ENCODE results near the gene GSTT4.
A peak's percentile ranks its signal among the peaks of the same experiment; 100 is the strongest.
"Not testable (repeated sequence)": the region's sequence is repeated elsewhere in the genome, so short reads cannot be mapped to it uniquely, and the experiment has no call there.

GSTT4 gene

DNA sequence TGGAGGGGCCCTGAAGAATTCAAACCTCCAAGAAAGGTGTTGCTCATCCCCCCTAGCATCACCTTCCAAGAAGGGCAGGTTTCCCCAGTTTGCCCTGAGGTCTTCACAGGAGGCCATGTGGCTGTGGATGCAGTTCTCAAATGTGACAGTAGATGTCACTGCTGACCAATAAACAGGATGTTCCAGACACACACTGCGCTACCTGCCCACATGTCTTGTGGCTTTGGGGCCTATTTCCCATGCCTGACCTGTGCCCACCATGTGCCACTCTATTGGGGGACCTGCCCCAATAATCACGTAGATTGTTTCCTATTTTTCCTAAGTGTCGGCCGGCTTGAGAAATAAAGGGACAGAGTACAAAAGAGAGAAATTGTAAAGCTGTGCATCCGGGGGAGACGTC, 20.8 kb downstream of the GSTT4 start:
- peak; percentile 60 for DNase-seq

DNA sequence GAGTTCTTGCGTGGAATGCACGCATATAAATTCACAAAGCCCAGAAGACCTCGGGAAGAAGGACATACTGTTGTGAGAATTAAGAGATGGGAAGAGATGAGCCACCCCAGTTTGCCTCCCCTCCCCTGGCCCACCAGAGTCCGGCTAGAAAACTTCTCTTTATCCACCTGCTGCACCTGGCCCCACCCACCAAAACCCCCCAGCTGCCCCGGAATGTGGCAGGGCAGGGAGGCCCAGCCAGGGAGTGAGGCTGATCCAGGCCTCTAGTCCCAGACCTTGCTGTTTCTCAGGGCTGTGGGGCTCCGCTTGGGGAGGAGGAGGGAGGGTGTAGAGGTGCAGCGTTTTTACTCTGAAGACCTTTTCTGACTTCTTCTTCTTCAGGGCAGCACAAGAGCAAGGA, 24.7 kb downstream of the GSTT4 start:
- not testable (repeated sequence) for DNase-seq

DNA sequence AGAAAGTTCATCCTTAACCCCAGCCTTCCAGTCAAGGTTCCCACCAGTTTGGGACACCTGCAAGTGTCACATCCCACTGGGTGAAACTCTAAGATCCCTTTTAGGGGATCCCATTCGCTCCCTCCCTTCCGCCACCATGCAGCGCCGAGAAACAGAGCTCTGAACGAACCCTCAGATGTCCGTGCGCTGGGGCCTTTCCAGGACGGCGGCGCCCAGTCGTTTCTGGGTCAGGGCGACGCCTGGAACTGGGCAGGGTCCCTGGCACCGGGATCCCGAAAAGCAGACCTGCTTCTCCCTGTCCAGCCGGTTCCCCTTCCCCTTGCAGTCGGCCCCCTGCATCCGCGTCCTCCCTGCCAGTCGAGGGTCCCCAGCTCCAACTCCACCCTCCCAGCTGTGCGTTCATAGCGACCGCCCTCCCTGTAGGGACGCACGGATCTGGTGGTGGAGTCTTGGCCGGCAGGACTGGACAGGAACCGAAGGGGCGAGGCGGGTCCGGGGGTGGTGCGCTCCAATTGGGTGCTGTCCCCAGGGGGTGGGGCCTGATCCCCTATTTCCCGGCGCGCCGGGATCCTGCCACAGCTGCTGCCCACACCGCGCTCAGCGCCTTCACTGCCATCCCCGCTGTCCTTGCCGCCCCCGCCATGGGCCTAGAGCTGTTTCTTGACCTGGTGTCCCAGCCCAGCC, 25.6 kb downstream of the GSTT4 start, which contains the start of gene GSTT2:
GSTT2 (plus strand) TSS at position 578 of the 684 bp plus-strand sequence.
- not testable (repeated sequence) for DNase-seq

DNA sequence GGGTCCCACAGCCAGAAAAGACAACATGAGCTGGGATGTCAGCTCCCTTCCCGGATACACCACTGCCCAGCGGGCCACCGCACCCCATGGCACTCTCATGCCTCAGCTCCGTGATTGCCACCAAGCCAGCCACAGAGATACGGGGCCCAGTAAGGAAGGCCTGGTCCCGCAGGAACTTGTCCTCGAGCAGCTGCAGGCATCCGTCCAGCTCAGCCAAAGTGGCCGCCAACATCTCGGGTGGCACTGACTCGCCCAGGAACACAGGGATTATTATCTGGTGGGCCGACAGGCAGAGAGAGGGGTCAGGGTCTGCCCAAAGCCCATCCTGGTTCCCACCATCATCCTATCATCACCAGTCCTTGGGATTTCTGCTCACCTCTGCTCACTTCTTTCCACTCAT, 27.9 kb downstream of the GSTT4 start:
- DNase-seq, result not testable (repeated sequence)

DNA sequence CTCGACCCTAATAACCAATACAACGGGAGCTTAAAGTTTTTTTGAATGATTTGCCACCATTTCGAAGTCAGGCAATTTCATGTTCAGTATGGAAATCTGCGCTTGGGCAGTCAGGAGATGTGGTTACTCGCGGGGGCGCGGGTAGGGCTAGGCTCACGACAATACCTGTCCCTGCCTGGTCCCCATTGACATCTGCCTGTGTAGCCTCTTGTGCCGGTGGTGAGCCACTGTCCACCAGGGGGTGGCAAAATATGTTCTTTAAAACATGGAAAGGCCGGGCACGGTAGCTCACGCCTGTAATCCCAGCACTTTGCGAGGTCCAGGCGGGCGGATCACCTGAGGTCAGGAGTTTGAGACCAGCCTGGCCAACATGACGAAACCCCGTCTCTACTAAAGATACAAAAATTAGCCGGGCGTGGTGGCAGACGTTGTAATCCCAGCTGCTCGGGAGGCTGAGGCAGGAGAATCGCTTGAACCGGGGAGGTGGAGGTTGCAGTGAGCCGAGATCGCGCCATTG, 30.4 kb downstream of the GSTT4 start:
- not testable (repeated sequence) for DNase-seq

DNA sequence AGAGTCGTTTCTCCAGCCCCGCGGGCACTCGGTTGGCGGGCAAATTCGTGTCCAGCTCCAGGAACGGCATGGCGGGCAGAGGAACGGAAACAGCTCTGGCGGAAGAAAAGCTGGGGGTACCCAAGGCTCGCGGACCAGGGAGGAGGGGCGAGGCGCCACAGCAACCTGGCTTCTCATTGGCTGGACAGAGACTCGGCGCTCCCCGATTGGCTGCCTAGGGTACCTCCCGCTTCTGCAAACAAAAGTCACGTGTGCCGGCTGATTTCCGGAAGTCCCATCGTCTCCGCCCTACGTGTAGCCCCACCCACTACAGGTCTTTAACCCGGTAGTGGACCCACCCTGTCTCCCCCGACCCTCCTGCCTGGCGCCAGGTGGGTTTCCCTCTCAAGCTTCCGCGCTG, 30.9 kb downstream of the GSTT4 start, which contains the start of gene DDT:
DDT (minus strand) TSS at position 97 of the 400 bp plus-strand sequence; CDS start at position 70, 27 bp downstream.
- not testable (repeated sequence) for DNase-seq

DNA sequence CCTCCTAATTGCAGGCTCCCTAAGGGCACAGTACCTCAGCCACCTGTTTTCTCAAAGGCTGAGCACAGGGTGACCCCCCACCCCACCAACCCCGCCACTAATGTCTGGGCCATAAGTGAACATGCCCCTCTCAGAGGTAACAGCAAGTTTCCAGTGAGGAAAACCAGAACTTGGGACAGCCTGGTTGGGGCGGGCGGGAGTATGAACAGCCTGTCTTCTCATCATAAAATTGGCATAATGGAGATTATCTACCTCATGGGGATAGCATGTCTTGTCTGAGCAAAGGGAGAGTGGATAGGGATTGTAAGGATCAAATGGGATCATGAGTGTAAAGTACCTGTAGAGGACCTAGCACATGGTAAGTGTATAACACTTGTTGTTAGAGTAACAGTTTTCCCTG, 33.3 kb downstream of the GSTT4 start:
- DNase-seq, result not testable (repeated sequence)

DNA sequence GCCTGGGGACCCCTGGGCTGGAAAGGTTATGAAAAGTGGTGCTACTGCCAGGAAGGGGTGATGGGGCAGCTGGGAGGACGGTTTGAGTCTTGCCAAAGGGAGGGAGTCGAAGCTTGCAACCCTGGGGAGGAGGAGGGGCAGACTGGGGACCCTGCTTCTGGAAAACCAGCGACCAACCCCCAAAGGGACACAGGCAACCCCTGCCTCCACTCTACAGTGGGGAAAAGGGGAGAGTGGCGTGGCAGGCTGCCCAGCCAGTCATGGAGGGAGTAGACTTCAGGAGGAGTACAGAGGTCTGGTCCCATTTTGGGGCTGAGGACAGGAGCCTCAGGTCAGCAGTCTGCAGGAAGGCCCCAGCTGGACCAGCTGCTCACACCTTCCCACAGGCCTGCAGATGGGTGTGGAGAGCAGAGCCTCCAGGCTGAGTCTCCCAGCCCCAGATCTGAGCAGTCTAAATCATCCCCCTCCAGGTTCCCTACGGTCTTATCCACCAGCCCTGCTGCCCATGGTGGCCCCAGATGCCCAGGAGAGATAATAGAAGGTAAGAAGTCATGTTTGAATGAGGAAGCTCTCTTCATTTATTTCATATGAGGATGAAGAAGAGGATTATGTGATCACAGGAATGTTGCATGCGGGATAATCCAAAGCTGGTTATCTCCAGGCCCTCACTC, 34.3 kb downstream of the GSTT4 start:
- no peak for DNase-seq

DNA sequence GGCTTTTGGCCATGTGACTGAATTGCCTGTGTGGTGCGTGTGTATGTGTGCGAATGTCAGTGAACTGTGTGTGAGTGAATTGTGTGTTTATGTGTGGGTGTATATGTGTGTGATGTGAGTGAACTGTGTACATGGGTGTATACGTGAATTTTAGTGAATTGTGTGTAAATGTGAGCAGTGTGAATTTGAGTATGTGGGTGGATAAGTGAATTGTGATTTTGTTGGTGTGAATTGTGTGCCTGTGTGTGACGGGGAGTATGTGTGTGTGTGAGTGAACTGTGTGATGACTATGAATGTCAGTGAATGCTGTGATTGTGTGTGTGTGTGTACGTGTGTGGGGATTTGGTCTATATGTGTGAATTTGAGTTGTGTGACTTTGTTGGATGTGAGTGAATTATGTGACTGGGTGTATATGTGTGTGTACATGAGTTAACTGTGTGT, 35.0 kb downstream of the GSTT4 start:
- DNase-seq, result no peak

DNA sequence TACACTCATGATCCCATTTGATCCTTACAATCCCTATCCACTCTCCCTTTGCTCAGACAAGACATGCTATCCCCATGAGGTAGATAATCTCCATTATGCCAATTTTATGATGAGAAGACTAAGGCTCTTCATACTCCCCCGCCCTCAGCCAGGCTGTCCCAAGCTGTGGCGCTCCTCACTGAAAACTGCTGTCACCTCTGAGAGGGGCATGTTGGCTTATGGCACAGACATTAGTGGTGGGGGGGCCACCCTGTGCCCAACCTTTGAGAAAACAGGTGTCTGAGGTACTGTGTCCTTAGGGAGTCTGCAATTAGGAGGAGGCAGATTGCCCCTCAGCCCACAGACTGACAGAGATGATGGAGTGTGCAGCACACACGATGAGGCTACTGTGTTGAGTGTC, 36.2 kb downstream of the GSTT4 start:
- no peak for DNase-seq

DNA sequence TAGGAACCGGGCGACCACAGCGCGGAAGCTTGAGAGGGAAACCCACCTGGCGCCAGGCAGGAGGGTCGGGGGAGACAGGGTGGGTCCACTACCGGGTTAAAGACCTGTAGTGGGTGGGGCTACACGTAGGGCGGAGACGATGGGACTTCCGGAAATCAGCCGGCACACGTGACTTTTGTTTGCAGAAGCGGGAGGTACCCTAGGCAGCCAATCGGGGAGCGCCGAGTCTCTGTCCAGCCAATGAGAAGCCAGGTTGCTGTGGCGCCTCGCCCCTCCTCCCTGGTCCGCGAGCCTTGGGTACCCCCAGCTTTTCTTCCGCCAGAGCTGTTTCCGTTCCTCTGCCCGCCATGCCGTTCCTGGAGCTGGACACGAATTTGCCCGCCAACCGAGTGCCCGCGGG, 38.7 kb downstream of the GSTT4 start, which contains the start of gene DDTL:
DDTL (plus strand) TSS at position 321 of the 400 bp plus-strand sequence; CDS start at position 348, 27 bp downstream.
- not testable (repeated sequence) for DNase-seq

DNA sequence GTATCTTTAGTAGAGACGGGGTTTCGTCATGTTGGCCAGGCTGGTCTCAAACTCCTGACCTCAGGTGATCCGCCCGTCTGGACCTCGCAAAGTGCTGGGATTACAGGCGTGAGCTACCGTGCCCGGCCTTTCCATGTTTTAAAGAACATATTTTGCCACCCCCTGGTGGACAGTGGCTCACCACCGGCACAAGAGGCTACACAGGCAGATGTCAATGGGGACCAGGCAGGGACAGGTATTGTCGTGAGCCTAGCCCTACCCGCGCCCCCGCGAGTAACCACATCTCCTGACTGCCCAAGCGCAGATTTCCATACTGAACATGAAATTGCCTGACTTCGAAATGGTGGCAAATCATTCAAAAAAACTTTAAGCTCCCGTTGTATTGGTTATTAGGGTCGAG, 39.2 kb downstream of the GSTT4 start:
- not testable (repeated sequence) for DNase-seq

DNA sequence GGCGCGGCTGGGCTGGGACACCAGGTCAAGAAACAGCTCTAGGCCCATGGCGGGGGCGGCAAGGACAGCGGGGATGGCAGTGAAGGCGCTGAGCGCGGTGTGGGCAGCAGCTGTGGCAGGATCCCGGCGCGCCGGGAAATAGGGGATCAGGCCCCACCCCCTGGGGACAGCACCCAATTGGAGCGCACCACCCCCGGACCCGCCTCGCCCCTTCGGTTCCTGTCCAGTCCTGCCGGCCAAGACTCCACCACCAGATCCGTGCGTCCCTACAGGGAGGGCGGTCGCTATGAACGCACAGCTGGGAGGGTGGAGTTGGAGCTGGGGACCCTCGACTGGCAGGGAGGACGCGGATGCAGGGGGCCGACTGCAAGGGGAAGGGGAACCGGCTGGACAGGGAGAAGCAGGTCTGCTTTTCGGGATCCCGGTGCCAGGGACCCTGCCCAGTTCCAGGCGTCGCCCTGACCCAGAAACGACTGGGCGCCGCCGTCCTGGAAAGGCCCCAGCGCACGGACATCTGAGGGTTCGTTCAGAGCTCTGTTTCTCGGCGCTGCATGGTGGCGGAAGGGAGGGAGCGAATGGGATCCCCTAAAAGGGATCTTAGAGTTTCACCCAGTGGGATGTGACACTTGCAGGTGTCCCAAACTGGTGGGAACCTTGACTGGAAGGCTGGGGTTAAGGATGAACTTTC, 44.0 kb downstream of the GSTT4 start, which contains the start of gene GSTT2B:
GSTT2B (minus strand) TSS at position 112 of the 688 bp plus-strand sequence; CDS start at position 48, 64 bp downstream.
- DNase-seq, result not testable (repeated sequence)

DNA sequence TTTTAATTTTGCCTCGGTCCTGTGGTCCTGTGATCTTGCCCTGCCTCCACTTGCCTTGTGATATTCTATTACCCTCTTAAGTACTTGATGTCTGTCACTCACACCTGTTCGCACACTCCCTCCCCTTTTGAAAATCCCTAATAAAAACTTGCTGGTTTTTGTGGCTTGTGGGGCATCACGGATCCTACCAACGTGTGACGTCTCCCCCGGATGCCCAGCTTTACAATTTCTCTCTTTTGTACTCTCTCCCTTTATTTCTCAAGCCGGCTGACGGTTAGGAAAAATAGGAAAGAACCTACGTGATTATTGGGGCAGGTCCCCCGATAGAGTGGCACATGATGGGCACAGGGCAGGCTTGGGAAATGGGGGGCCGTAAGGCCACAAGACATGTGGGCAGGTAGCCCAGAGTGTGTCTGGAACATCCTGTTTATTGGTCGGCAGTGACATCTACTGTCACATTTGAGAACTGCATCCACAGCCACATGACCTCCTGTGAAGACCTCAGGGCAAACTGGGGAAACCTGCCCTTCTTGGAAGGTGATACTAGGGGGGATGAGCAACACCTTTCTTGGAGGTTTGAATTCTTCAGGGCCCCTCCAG, 48.9 kb downstream of the GSTT4 start:
- DNase-seq, result peak; percentile 82

DNA sequence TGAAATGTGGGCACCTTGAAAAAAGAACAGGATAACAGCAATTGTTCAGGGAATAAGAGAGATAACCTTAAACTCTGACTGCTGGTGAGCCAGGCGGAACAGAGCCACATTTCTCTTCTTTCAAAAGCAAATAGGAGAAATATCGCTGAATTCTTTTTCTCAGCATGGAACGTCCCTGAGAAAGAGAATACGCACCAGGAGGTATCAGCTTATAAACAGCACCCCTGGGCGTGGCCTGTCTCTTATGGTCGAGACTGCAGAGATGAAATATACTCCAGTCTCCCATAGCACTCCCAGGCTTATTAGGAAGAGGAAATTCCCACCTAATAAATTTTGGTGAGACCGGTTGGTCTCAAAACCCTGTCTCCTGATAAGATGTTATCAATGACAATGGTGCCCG, 49.4 kb downstream of the GSTT4 start:
- not testable (repeated sequence) for DNase-seq

DNA sequence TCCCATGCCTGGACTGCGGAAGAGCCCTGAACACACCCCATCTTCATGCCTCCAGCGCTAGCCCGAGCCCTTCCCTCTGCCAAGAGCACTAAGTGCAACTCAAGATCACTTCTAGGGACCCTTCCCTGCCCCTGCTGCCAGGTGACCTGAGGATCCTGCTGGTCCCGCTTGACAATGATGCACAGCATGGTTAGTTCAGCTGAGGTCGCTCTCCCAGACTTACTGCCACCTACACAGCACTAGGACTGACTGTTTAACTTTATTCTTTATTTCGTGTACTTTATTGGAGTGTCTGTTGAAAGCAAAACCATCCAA, 50.3 kb downstream of the GSTT4 start:
- not testable (repeated sequence) for DNase-seq

DNA sequence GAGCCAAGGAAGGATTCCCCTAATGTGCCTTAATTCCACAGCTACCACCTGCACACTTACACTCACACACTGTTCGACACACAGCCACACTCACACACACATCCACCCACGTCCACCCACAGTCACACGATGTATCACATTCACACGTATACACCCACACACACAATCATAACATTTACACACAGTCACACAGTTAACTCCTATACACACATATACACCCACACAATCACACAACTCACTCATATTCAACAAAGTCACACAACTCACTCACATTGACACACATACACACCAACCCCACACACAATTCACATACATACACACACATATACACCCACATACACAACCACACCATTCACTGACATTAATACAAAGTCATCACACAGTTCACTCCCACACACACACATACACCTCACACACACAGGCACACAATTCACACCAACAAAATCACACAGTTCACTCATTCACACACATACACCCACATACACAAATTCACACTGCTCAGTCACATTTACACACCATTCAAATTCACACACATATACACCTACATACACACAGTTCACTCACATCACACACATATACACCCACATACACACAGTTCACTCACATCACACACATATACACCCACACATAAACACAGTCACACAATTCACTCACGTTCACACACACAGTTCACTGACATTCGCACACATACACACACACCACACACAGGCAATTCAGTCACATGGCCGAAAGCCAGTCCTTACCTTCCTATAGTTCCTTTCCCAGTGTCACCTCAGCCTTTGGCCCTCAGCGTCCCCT, 50.9 kb downstream of the GSTT4 start:
- not testable (repeated sequence) for DNase-seq

DNA sequence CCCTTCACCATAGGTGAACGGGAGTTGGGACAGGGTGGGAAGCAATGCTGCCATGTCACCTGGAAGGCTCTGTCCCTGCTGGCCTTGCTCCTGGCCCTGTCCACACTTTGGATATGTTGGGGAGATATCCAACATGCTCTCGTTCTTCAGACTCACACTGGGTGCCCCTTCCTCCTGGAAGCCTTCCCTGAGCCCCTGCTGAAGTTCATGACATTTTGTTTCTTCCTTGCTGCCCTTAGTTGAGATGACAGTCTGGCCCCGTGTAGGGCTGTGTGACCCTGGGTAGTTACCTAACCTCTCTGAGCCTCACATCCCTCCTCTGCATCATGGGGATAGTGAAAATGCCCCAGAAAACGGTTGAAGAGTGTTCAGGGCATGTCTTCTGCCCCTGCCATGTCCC, 51.8 kb downstream of the GSTT4 start:
- DNase-seq, result not testable (repeated sequence)

DNA sequence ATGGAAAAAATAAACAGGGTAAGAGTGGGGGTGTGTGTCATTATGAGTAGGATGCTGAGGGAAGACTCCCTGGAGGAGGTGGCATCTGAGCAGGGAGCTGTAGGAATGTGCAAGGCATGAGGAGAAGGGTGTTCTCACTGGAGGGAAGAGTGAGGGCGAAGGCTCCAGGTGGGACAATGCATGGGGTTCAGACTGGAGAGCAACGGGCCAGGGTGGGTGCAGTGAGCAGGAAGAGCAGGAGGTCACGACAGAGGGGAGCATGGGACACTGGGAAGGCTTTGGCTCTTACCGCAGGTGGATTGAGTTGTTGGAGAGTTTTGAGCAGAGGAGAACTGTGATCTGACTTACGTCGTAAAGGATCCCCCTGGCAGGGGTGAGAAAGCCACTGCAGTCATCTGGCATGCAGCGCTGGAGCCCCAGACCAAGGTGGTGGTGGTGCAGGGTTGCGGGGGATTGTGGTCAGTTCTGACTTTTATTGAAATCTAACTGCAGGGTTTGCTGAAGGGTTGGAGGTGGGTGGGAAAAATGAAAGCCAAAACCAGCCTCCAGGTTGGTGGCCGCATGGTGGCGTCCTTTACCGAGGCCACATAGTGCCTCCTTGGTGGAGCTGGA, 52.4 kb downstream of the GSTT4 start:
- not testable (repeated sequence) for DNase-seq

DNA sequence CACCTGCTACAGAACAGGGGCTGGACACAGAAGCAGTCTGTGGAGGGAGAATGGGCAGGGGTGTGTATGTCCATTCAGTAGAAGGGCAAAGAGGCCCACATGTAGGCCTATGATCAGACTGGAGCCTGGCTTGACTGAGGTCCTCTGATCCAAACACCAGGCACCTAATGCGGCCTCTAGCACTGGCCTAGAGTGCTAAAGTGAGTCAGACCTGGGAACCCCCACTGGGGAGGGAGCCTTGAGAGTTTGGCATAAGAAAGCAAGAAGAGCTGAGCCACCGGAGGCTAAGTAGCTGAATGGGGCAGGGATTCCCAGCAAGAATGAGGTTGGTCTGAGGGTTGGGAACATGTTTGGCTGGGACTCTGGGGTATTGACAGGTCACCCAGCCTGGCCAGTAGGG, 53.9 kb downstream of the GSTT4 start:
- not testable (repeated sequence) for DNase-seq

DNA sequence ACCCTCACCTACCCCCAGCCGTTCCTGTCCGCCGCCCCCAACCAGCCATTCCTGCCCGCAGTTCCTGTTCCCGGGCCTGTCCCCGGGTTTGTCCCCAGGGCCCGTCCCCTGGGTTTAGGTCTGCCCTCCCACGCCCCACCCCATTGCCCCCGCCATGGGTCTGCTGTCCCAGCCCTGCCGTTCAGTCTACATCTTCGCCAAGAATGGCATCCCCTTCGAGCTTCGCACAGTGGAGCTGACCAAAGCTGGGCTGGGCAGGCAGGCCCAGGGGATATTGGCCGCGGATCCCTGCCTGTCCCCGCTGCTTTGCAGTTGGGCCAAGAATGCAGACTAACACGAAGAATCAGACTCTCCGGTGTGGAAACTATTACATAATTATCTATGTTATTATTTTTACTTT, 55.5 kb downstream of the GSTT4 start:
- DNase-seq, result not testable (repeated sequence)
